HG02973 (cell line): ENCODE data around the gene ZNHIT1.

Source experiments
- ATAC-seq: cut with Tn5 transposase; IDR thresholded peaks from one replicate; pipeline ENCODE4 v1.9.1; 2021; ENCODE audit warnings: moderate library complexity; ENCODE audit not compliant: unreplicated experiment

The ZNHIT1 gene

GRCh38 chr7:101216860-101217387, 1.0 kb upstream of the ZNHIT1 start:
- ATAC-seq: peak; percentile 24

- no peak for ATAC-seq
Measured at GRCh38 chr7:101218236-101219125, 516 bp downstream of the ZNHIT1 start.

GRCh38 chr7:101220295-101220694, 2.3 kb downstream of the ZNHIT1 start:
- no peak for ATAC-seq

- no peak for ATAC-seq
Measured at GRCh38 chr7:101222275-101222830, 4.4 kb downstream of the ZNHIT1 start.

GRCh38 chr7:101223528-101223927, 5.6 kb downstream of the ZNHIT1 start:
- no peak for ATAC-seq

- no peak for ATAC-seq
Measured at GRCh38 chr7:101225650-101226049, 7.7 kb downstream of the ZNHIT1 start.

GRCh38 chr7:101226721-101227120, 8.8 kb downstream of the ZNHIT1 start:
- ATAC-seq: no peak

GRCh38 chr7:101231644-101232043, 13.7 kb downstream of the ZNHIT1 start:
- ATAC-seq: no peak

- ATAC-seq: no peak
Measured at GRCh38 chr7:101232141-101232850, 14.3 kb downstream of the ZNHIT1 start.

- ATAC-seq: no peak
Measured at GRCh38 chr7:101233907-101234547, 16.1 kb downstream of the ZNHIT1 start.

GRCh38 chr7:101234636-101235035, 16.7 kb downstream of the ZNHIT1 start:
- no peak for ATAC-seq

- ATAC-seq: no peak
Measured at GRCh38 chr7:101235050-101235449, 17.1 kb downstream of the ZNHIT1 start.

- ATAC-seq: no peak
Measured at GRCh38 chr7:101235522-101235921, 17.6 kb downstream of the ZNHIT1 start.

GRCh38 chr7:101236292-101236835, 18.4 kb downstream of the ZNHIT1 start:
- ATAC-seq: no peak

- ATAC-seq: no peak
Measured at GRCh38 chr7:101237206-101238067, 19.5 kb downstream of the ZNHIT1 start, which contains the start of gene CLDN15. TSS of gene CLDN15 (minus strand) at chr7:101237802. CDS start at chr7:101237581, 221 bp downstream.

GRCh38 chr7:101238226-101239182, 20.5 kb downstream of the ZNHIT1 start:
- no peak for ATAC-seq

- ATAC-seq: no peak
Measured at GRCh38 chr7:101239191-101239950, 21.4 kb downstream of the ZNHIT1 start.

- ATAC-seq: no peak
Measured at GRCh38 chr7:101239951-101240220, 21.9 kb downstream of the ZNHIT1 start.
